Measurements from ENCODE around the gene RNF125.
"Not testable (repeated sequence)": the region's sequence is repeated elsewhere in the genome, so short reads cannot be mapped to it uniquely, and the experiment has no call there.

RNF125 gene

GRCh38 chr18:31979714-31980113 is 38.9 kb upstream of the RNF125 start:
- no peak overlapping the region for H3K4me3 ChIP-seq (replicated peaks in 1 of 2; ENCODE audit: low read depth in 2 of 2, low read length in 2 of 2)
- no peak for TF ChIP-seq CTCF (IDR thresholded peaks at IDR 0.05; ENCODE audit: low read depth, low read length)
- DNase-seq (ENCODE audit: low read depth in 2 of 2) = no peak

- no peak for DNase-seq (ENCODE audit: low read depth in 2 of 2)
- no peak for TF ChIP-seq CTCF (IDR thresholded peaks at IDR 0.05; ENCODE audit: low read depth, low read length)
- no peak overlapping the region for H3K4me3 ChIP-seq (replicated peaks in 1 of 2; ENCODE audit: low read depth in 2 of 2, low read length in 2 of 2)
Measured at GRCh38 chr18:31980863-31981262, 37.8 kb upstream of the RNF125 start.

- DNase-seq (ENCODE audit: low read depth in 2 of 2) = no peak
- no peak for TF ChIP-seq CTCF (IDR thresholded peaks at IDR 0.05; ENCODE audit: low read depth, low read length)
- no peak overlapping the region for H3K4me3 ChIP-seq (replicated peaks in 1 of 2; ENCODE audit: low read depth in 2 of 2, low read length in 2 of 2)
Measured at GRCh38 chr18:31983020-31983419, 35.6 kb upstream of the RNF125 start.

GRCh38 chr18:31983976-31984375 is 34.6 kb upstream of the RNF125 start:
- TF ChIP-seq CTCF (IDR thresholded peaks at IDR 0.05; ENCODE audit: low read depth, low read length) = no peak
- H3K4me3 ChIP-seq (replicated peaks in 1 of 2; ENCODE audit: low read depth in 2 of 2, low read length in 2 of 2) = no peak overlapping the region
- DNase-seq (ENCODE audit: low read depth in 2 of 2) = no peak

GRCh38 chr18:31990823-31991222 is 27.8 kb upstream of the RNF125 start:
- H3K4me3 ChIP-seq (replicated peaks in 1 of 2; ENCODE audit: low read depth in 2 of 2, low read length in 2 of 2) = no peak overlapping the region
- TF ChIP-seq CTCF (IDR thresholded peaks at IDR 0.05; ENCODE audit: low read depth, low read length) = no peak
- no peak for DNase-seq (ENCODE audit: low read depth in 2 of 2)

GRCh38 chr18:31996007-31996406 is 22.6 kb upstream of the RNF125 start:
- no peak for TF ChIP-seq CTCF (IDR thresholded peaks at IDR 0.05; ENCODE audit: low read depth, low read length)
- H3K4me3 ChIP-seq (replicated peaks in 1 of 2; ENCODE audit: low read depth in 2 of 2, low read length in 2 of 2) = no peak overlapping the region
- no peak for DNase-seq (ENCODE audit: low read depth in 2 of 2)

- no peak for DNase-seq (ENCODE audit: low read depth in 2 of 2)
- TF ChIP-seq CTCF (IDR thresholded peaks at IDR 0.05; ENCODE audit: low read depth, low read length) = no peak
- no peak overlapping the region for H3K4me3 ChIP-seq (replicated peaks in 1 of 2; ENCODE audit: low read depth in 2 of 2, low read length in 2 of 2)
Measured at GRCh38 chr18:31998880-31999412, 19.7 kb upstream of the RNF125 start.

- DNase-seq (ENCODE audit: low read depth in 2 of 2); H3K4me3 ChIP-seq (replicated peaks in 1 of 2; ENCODE audit: low read depth in 2 of 2, low read length in 2 of 2): not testable (repeated sequence)
Measured at GRCh38 chr18:32001141-32001540, 17.5 kb upstream of the RNF125 start.

GRCh38 chr18:32003822-32004221 is 14.8 kb upstream of the RNF125 start:
- DNase-seq (ENCODE audit: low read depth in 2 of 2); H3K4me3 ChIP-seq (replicated peaks in 1 of 2; ENCODE audit: low read depth in 2 of 2, low read length in 2 of 2): not testable (repeated sequence)

Measured in cardiac fibroblast (primary cell).